SK-N-SH (cell line): ENCODE results near the gene C3orf52. TPM values are rescaled to one million over a fixed set of nuclear protein-coding genes. Genes with fewer than 3 reads are reported as not detected.

Experiments used
- CTCF ChIA-PET: fragments of 300-600, 350-600 bp; formaldehyde crosslinking; extraction: SDS; loops from one replicate; lab custom pipeline; 2021; lab: Yijun Ruan, JAX
- POLR2A ChIA-PET: fragments of 350-600 bp; sonication (Branson Sonifier 250); formaldehyde crosslinking; extraction: SDS; loops from one replicate; lab custom pipeline; 2020; ENCODE audit warnings: antibody characterized with exemption, inconsistent platforms; lab: Yijun Ruan, JAX
- DNase-seq: peaks from one replicate; pipeline ENCODE4 v3.0.0; 2012
- H2AFZ ChIP-seq: fragments of 200-600 bp; sonication (generic); 2 replicates; pipeline ENCODE4 v1.8.1; 2016; ENCODE audit warnings: antibody characterized with exemption, mild to moderate bottlenecking, low read depth
- H3F3A ChIP-seq: fragments of 200-600 bp; sonication (generic); replicated peaks from 2 replicates; pipeline ENCODE3; 2016; ENCODE audit warnings: antibody characterized with exemption, mild to moderate bottlenecking; ENCODE audit not compliant: insufficient read depth
- H3K27ac ChIP-seq, 2 experiments: fragments of 200-500 bp in 1 of 2; fragments of 200-600 bp in 1 of 2; sonication (Bioruptor generic) in 1 of 2; sonication (generic), shearing (Covaris generic) in 1 of 2; 2 replicates each; pipeline versions ENCODE4 v1.5.1 to v1.6.1; 2014 to 2016; ENCODE audit warnings: low read depth in 2 of 2, inconsistent platforms in 1 of 2, low read length in 1 of 2, mild to moderate bottlenecking in 1 of 2, mixed read lengths in 1 of 2
- H3K27me3 ChIP-seq: fragments of 200-600 bp; sonication (generic), shearing (Covaris generic); 2 replicates; pipeline ENCODE4 v1.6.1; 2016; ENCODE audit warnings: mixed run types; ENCODE audit not compliant: insufficient read depth
- H3K36me3 ChIP-seq, 2 experiments: fragments of 200-500 bp in 1 of 2; fragments of 200-600 bp in 1 of 2; sonication (Bioruptor generic) in 1 of 2; sonication (generic) in 1 of 2; replicated peaks in 1 of 2; 2 replicates each; pipeline versions ENCODE3 to v1.5.1; 2014 to 2016; ENCODE audit warnings: low read length in 1 of 2, mild to moderate bottlenecking in 1 of 2; ENCODE audit not compliant: insufficient read depth in 2 of 2, control insufficient read depth in 1 of 2
- H3K4me1 ChIP-seq, 2 experiments: fragments of 200-500 bp in 1 of 2; fragments of 200-600 bp in 1 of 2; sonication (Bioruptor generic) in 1 of 2; sonication (generic), shearing (Covaris generic) in 1 of 2; 2 replicates each; pipeline versions ENCODE4 v1.5.1 to v1.6.1; 2014 to 2016; ENCODE audit warnings: low read depth in 1 of 2, low read length in 1 of 2, mixed run types in 1 of 2; ENCODE audit not compliant: insufficient read depth in 2 of 2, control insufficient read depth in 1 of 2
- H3K4me2 ChIP-seq: fragments of 200-600 bp; sonication (generic), shearing (Covaris generic); 2 replicates; pipeline ENCODE4 v1.6.1; 2017; ENCODE audit warnings: mixed run types
- H3K4me3 ChIP-seq, 2 experiments: fragments of 200-500 bp in 1 of 2; fragments of 200-600 bp in 1 of 2; sonication (Bioruptor generic) in 1 of 2; sonication (generic), shearing (Covaris generic) in 1 of 2; 2 replicates each; pipeline versions ENCODE4 v1.5.1 to v1.8.1; 2014 to 2016; ENCODE audit warnings: low read depth in 2 of 2, inconsistent platforms in 1 of 2, low read length in 1 of 2, mild to moderate bottlenecking in 1 of 2, mixed read lengths in 1 of 2, moderate library complexity in 1 of 2
- H3K79me2 ChIP-seq: fragments of 200-600 bp; sonication (generic); 2 replicates; pipeline ENCODE4 v1.8.1; 2017; ENCODE audit warnings: mild to moderate bottlenecking; ENCODE audit not compliant: insufficient read depth
- H3K9ac ChIP-seq: fragments of 200-600 bp; sonication (generic); 2 replicates; pipeline ENCODE4 v1.6.1; 2017; ENCODE audit warnings: mixed run types
- H3K9me2 ChIP-seq: fragments of 200-600 bp; sonication (generic); 2 replicates; pipeline ENCODE4 v1.6.1; 2017; ENCODE audit warnings: mixed run types
- H3K9me3 ChIP-seq: fragments of 200-600 bp; sonication (generic); 2 replicates; pipeline ENCODE4 v1.6.1; 2017; ENCODE audit warnings: mixed run types, mild to moderate bottlenecking, moderate library complexity
- H4K20me1 ChIP-seq: fragments of 200-600 bp; sonication (generic); 2 replicates; pipeline ENCODE4 v1.6.1; 2017; ENCODE audit warnings: mild to moderate bottlenecking, mixed run types; ENCODE audit not compliant: insufficient read depth
- EP300 ChIP-seq, 2 experiments: IDR thresholded peaks; 2 replicates each; pipeline versions ENCODE4 v1.4.0 to v1.6.1; 2012; ENCODE audit warnings: borderline replicate concordance in 1 of 2, low read depth in 1 of 2, low read length in 1 of 2
- EZH2phosphoT487 ChIP-seq: fragments of 200-600 bp; sonication (generic); IDR thresholded peaks from 2 replicates; pipeline ENCODE4 v1.6.1; 2017; ENCODE audit warnings: low read depth, mixed run types, mild to moderate bottlenecking, antibody characterized with exemption, moderate library complexity, borderline replicate concordance
- FOSL2 ChIP-seq: IDR thresholded peaks from 2 replicates; pipeline ENCODE4 v1.4.0; 2012; ENCODE audit warnings: low read depth, mild to moderate bottlenecking, moderate library complexity, borderline replicate concordance
- FOXJ3 ChIP-seq: sonication (generic); formaldehyde crosslinking; IDR thresholded peaks from 2 replicates; pipeline ENCODE4 v1.5.1; 2020; ENCODE audit warnings: mild to moderate bottlenecking, missing genetic modification reagents
- GABPA ChIP-seq: IDR thresholded peaks from 2 replicates; pipeline ENCODE4 v1.4.0; 2012; ENCODE audit warnings: low read depth, mild to moderate bottlenecking
- JUND ChIP-seq: IDR thresholded peaks from 2 replicates; pipeline ENCODE4 v1.4.0; 2012
- MEF2A ChIP-seq: IDR thresholded peaks from 2 replicates; pipeline ENCODE4 v1.4.0; 2012; ENCODE audit warnings: low read depth, borderline replicate concordance
- MXI1 ChIP-seq: IDR thresholded peaks from 2 replicates; pipeline ENCODE4 v1.6.1; 2012; ENCODE audit warnings: mild to moderate bottlenecking, low read depth, low read length, improper control_type of control experiment
- NRF1 ChIP-seq: IDR thresholded peaks from 2 replicates; pipeline ENCODE4 v1.6.1; 2012; ENCODE audit warnings: low read depth, mild to moderate bottlenecking, low read length
- RFX5 ChIP-seq: IDR thresholded peaks from 2 replicates; pipeline ENCODE4 v1.6.1; 2012; ENCODE audit warnings: mild to moderate bottlenecking, improper control_type of control experiment, low read length
- RXRA ChIP-seq: IDR thresholded peaks from 2 replicates; pipeline ENCODE4 v1.4.0; 2012; ENCODE audit warnings: low read depth, mild to moderate bottlenecking, borderline replicate concordance
- SIN3A ChIP-seq: IDR thresholded peaks from 2 replicates; pipeline ENCODE4 v1.6.1; 2012; ENCODE audit warnings: low read depth, mild to moderate bottlenecking, low read length, moderate library complexity, borderline replicate concordance
- TCF12 ChIP-seq: IDR thresholded peaks from 2 replicates; pipeline ENCODE4 v1.4.0; 2012
- WGBS: methylation state at CpG from one replicate; pipeline ENCODE4 v1.1.6; 2017; ENCODE audit warnings: low lambda C conversion rate; 5-methylcytosine and 5-hydroxymethylcytosine counted together
- polyA plus RNA-seq, 3 experiments: library from polyadenylated mRNA; depleted of rRNA; stranded (reverse); fragments of >200 nt; gene quantifications; 2 replicates each; pipeline ENCODE4 v1.2.3, GENCODE V29; 2012
- TF ChIP-seq, protein P1 (sequence below): IDR thresholded peaks from 2 replicates; pipeline ENCODE4 v1.6.1; 2012; ENCODE audit warnings: mild to moderate bottlenecking, low read depth, low read length, moderate library complexity
- TF ChIP-seq, protein P2 (sequence below): IDR thresholded peaks from 2 replicates; pipeline ENCODE4; 2012
- TF ChIP-seq, protein P3 (sequence below): IDR thresholded peaks from 2 replicates; pipeline ENCODE4 v1.4.0; 2012; ENCODE audit warnings: low read depth, borderline replicate concordance
- TF ChIP-seq, protein P4 (sequence below): IDR thresholded peaks from 2 replicates; pipeline ENCODE4 v1.4.0; 2012; ENCODE audit warnings: low read depth

C3orf52 gene
- polyA plus RNA-seq, 1 of the 3 experiments (the other 2 are of a cell fraction) = 5.4 TPM

DNA sequence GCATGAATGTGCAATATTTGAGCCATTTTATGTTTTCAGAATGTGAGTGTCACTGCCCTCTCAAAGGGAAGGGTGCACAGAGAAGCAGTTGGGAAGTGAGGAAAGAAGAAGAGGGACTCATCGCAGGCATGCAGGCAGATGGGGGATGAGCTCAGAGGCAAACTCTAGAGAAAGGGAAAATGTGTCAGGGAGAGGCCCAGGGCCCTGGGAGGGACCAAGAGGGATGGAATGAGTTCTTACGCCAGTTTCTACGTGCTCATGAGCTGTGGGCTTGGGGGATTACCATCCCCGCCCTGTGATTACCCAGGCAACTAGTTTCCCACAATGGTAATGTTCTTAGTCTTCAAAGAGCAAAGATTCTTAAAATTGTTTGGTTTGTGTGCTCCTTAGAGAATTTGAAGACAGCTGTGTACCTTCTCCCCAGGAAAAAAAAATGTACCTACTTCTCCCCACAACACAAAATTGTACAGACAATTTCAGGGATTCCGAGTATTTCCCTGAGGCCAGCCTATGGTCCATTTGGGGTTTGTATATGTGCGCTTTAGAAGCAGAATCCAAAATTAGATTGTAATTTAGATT, 29.1 kb downstream of the C3orf52 start:
- CTCF ChIA-PET = no interaction called here
- peaks cover 0 to 18% of the 10 kb centered on the region in 2 experiments for H3K36me3 ChIP-seq
- WGBS = over 99% methylated on average over 6 of the region's 6 CpGs
- POLR2A ChIA-PET = no interaction called here
- H4K20me1 ChIP-seq = no peaks in the 10 kb centered on the region
- H3K79me2 ChIP-seq = no peaks in the 10 kb centered on the region
- H3K4me1 ChIP-seq = no peaks in the 10 kb centered on the region; a peak in 1 of 4 replicates
- no peak for DNase-seq
- H3K27ac ChIP-seq = no peak overlapping the region
- no peak overlapping the region for H3K9ac ChIP-seq
- H3K9me2 ChIP-seq = no peaks in the 10 kb centered on the region
- no peaks in the 10 kb centered on the region for H3K27me3 ChIP-seq
- H3F3A ChIP-seq = no peaks in the 10 kb centered on the region
- no peak overlapping the region for H2AFZ ChIP-seq
- no peak overlapping the region for H3K4me3 ChIP-seq
- TF ChIP-seq FOSL2 = no peak
- no peak for TF ChIP-seq FOXJ3
- no peak for TF ChIP-seq NRF1
- no peak for TF ChIP-seq GABPA
- no peak for TF ChIP-seq RFX5
- no peak for TF ChIP-seq RXRA
- no peak for TF ChIP-seq MEF2A
- no peak for TF ChIP-seq TCF12
- TF ChIP-seq EZH2phosphoT487 = no peak
- TF ChIP-seq MXI1 = no peak
- TF ChIP-seq, protein P1, sequence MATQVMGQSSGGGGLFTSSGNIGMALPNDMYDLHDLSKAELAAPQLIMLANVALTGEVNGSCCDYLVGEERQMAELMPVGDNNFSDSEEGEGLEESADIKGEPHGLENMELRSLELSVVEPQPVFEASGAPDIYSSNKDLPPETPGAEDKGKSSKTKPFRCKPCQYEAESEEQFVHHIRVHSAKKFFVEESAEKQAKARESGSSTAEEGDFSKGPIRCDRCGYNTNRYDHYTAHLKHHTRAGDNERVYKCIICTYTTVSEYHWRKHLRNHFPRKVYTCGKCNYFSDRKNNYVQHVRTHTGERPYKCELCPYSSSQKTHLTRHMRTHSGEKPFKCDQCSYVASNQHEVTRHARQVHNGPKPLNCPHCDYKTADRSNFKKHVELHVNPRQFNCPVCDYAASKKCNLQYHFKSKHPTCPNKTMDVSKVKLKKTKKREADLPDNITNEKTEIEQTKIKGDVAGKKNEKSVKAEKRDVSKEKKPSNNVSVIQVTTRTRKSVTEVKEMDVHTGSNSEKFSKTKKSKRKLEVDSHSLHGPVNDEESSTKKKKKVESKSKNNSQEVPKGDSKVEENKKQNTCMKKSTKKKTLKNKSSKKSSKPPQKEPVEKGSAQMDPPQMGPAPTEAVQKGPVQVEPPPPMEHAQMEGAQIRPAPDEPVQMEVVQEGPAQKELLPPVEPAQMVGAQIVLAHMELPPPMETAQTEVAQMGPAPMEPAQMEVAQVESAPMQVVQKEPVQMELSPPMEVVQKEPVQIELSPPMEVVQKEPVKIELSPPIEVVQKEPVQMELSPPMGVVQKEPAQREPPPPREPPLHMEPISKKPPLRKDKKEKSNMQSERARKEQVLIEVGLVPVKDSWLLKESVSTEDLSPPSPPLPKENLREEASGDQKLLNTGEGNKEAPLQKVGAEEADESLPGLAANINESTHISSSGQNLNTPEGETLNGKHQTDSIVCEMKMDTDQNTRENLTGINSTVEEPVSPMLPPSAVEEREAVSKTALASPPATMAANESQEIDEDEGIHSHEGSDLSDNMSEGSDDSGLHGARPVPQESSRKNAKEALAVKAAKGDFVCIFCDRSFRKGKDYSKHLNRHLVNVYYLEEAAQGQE = no peak
- TF ChIP-seq EP300 (IDR thresholded peaks at IDR 0.05; ENCODE audit: borderline replicate concordance in 1 of 2, low read depth in 1 of 2, low read length in 1 of 2) = no peak
- no peak for TF ChIP-seq JUND
- no peak for TF ChIP-seq SIN3A
- TF ChIP-seq, protein P2, sequence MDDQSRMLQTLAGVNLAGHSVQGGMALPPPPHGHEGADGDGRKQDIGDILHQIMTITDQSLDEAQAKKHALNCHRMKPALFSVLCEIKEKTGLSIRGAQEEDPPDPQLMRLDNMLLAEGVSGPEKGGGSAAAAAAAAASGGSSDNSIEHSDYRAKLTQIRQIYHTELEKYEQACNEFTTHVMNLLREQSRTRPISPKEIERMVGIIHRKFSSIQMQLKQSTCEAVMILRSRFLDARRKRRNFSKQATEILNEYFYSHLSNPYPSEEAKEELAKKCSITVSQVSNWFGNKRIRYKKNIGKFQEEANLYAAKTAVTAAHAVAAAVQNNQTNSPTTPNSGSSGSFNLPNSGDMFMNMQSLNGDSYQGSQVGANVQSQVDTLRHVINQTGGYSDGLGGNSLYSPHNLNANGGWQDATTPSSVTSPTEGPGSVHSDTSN = no peak
- TF ChIP-seq, protein P3, sequence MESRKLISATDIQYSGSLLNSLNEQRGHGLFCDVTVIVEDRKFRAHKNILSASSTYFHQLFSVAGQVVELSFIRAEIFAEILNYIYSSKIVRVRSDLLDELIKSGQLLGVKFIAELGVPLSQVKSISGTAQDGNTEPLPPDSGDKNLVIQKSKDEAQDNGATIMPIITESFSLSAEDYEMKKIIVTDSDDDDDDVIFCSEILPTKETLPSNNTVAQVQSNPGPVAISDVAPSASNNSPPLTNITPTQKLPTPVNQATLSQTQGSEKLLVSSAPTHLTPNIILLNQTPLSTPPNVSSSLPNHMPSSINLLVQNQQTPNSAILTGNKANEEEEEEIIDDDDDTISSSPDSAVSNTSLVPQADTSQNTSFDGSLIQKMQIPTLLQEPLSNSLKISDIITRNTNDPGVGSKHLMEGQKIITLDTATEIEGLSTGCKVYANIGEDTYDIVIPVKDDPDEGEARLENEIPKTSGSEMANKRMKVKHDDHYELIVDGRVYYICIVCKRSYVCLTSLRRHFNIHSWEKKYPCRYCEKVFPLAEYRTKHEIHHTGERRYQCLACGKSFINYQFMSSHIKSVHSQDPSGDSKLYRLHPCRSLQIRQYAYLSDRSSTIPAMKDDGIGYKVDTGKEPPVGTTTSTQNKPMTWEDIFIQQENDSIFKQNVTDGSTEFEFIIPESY = no peak
- TF ChIP-seq, protein P4, sequence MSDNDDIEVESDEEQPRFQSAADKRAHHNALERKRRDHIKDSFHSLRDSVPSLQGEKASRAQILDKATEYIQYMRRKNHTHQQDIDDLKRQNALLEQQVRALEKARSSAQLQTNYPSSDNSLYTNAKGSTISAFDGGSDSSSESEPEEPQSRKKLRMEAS = no peak
- no peak overlapping the region for H3K4me2 ChIP-seq
- H3K9me3 ChIP-seq = no peaks in the 10 kb centered on the region
